ES-I3 (cell line): ENCODE results near the gene C1orf105.

Experiments
- H3K36me3 ChIP-seq: 2 replicates; pipeline ENCODE4 v1.6.1; 2013; ENCODE audit warnings: mild to moderate bottlenecking, low read length, control low read depth, moderate library complexity; ENCODE audit not compliant: insufficient read depth
- H3K4me1 ChIP-seq: 2 replicates; pipeline ENCODE4 v1.6.1; 2013; ENCODE audit warnings: mild to moderate bottlenecking, control low read depth, low read length; ENCODE audit not compliant: insufficient read depth
- H3K9ac ChIP-seq: 2 replicates; pipeline ENCODE4 v1.6.1; 2013; ENCODE audit warnings: low read depth, mild to moderate bottlenecking, low read length, moderate library complexity
- H3K9me3 ChIP-seq: 2 replicates; pipeline ENCODE4 v1.6.1; 2013; ENCODE audit warnings: mild to moderate bottlenecking, low read length, moderate library complexity; ENCODE audit not compliant: control insufficient read depth, insufficient read depth

C1orf105 gene

DNA sequence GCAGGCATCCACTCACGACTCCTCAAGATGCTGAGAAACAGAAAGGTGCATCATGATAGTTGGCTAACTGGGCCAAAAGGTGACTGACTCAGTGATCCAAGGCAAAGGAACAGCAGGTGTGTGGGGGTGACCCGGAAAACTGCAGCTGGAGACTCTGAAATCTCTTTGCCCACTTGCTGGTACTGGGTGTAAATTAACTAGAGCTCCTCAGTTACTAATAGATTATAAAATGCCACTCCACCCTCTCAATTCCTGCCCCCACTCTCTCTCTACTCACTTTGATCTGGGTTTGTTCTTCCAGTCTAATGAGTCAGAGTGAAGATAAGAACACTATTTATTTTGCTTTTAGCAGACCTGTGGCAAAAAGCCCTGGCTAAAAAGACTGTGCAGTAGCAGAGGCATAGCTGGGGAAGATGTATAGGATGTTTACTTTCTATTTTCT, 30.5 kb downstream of the C1orf105 start:
- no peaks in the 10 kb centered on the region; the same call in 1 of the 2 replicates for H3K4me1 ChIP-seq
- H3K9ac ChIP-seq, result no peak overlapping the region

DNA sequence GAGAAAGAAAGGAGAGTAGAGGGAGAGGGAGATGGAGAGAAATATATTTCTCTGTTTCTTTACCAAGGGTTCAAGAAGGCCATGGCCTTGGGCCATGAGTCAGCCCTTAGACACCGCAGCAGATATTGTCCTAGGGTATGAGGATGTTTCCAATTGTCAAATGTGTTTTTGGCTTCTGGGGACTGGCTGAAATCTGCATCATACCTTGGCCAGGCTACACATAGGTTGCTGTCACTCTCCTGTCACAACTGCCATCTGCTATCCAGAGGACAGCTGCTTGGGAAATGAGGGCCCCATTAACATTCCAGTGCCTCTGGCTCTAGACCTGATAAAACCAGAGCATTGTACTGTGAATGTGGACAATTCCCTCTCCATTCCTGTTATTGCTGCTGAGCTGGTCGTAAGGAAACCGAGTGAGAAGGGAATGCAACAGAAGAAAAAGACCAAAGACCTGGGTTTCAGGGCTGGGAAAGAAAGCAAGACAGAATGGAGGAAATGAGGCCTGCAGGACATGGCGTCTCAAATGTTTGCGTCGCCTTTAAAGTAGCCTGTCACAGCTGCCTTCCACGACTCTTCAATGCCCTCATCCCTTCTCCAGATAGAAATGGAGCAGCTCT, 32.2 kb downstream of the C1orf105 start:
- no peaks in the 10 kb centered on the region; the same call in 1 of the 2 replicates for H3K4me1 ChIP-seq
- no peaks in the 10 kb centered on the region for H3K9me3 ChIP-seq
- H3K36me3 ChIP-seq, result no peaks in the 10 kb centered on the region
- no peak overlapping the region for H3K9ac ChIP-seq

More for the DNA sequence above, 30.5 kb downstream of the C1orf105 start:
- no peaks in the 10 kb centered on the region for H3K36me3 ChIP-seq
- no peaks in the 10 kb centered on the region for H3K9me3 ChIP-seq

DNA sequence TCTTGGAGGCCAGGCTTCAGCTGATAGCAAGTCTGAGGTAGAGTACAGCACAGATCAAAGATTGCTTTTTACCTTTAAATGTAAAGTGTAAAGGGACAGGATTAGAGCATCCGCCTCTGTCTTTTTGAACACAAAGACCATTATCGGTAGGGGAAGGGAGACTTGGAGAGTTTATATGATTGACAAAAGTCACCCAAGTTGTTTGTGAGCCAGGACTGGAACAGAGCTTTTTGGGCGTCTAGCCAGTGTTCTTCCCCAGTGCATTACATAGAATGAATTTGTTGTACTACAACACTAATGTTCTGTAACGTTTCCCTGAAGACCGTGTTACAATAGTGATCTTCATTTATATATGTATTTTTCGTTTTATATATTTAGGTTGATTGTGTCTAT, 32.7 kb downstream of the C1orf105 start:
- Histone ChIP-seq H3K36me3 (no peaks in the 10 kb centered on the region), H3K9ac (no peak overlapping the region), H3K9me3 (no peaks in the 10 kb centered on the region), H3K4me1 (no peaks in the 10 kb centered on the region; the same call in 1 of the 2 replicates)

DNA sequence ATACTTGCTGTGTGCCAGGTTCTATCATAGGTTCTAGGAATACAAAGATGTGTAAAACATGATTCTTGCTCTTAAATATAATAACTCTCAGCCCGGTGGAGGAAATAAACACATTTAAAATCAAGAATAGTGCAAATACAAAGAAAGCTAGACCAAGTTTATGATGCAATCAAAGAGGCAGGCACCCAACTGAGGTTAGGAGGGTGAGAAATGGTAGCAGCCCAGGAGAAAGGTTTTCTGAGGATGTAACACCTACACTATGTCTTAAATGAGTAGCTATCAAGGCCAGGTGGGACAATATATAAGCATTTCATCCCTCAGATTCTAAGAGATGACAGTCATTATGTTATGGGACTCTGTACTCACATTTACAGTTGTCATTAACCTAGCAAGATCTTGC, 33.1 kb downstream of the C1orf105 start:
- Histone ChIP-seq H3K4me1 (no peaks in the 10 kb centered on the region; the same call in 1 of the 2 replicates), H3K9me3 (no peaks in the 10 kb centered on the region), H3K9ac (no peak overlapping the region), H3K36me3 (no peaks in the 10 kb centered on the region)

DNA sequence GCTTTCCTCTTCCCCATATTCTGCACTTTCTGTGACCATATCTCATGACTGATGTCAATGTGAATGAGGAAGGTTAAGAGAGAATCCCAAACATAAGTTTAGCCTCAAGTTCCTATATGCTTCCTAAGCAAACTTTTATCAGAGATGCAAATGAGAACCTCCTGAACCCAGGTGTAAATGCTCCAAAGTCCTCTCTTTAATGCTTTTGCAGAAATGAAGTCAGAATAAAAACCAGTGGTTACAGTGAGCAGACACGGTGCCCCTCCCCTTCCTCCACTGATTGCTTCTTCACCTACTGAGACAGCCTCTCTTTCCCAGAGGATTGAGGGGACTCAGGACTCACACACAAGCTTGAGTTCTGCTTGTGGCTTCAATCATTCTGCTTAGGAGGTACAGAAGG, 35.0 kb downstream of the C1orf105 start:
- Histone ChIP-seq H3K4me1 (no peaks in the 10 kb centered on the region), H3K9me3 (no peaks in the 10 kb centered on the region), H3K9ac (no peak overlapping the region), H3K36me3 (no peaks in the 10 kb centered on the region)

DNA sequence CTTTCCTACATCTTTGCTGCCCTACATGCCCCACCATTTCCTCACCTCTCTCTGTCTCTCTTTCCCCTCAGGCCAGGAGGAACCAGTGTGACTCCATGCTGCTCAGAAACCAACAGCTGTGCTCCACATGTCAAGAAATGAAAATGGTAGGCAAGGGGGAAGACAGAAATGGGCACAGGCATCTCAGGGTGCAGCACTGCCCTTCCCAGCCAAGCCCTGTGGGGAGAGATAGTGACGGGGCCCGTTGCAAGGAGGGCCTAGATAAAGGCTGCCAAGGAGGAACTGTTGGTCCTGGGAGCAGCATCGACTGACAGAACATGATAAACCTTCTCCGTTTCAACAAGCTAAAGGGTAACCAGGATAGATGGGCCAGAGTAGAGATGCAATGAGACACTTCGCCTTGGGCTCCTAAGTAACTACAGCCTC, 35.9 kb downstream of the C1orf105 start:
- Histone ChIP-seq H3K4me1 (no peaks in the 10 kb centered on the region), H3K36me3 (no peaks in the 10 kb centered on the region), H3K9me3 (no peaks in the 10 kb centered on the region), H3K9ac (no peak overlapping the region)

DNA sequence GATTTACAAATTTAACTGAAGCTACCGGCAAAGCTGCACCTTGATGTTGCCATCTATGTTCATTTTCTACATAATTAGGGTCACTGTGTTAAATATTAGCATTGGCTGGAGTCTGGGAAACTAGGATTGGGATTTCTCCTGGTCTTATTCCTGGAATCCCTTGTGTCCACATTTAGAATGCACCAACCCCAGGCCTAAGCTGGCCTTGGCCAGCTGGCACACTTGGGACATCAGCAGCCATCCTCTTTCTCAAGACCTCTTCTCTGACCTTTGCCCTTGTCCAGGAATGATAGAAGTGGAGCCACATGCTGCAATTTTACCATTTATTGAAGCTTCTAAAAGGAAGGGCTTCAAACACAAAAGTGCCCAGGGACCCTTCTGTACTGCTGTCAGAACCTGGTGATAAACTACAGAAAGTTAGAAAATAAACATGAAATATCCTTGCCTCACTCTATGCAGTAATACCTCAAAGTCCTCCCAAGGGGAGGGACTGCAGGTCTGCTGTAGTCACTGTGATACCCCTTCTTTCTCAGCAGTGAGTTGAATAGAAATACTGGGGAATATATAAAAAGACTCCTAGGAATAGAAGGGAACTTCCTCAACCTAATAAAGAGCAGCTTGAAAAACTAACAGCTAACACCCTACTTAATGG, 37.1 kb downstream of the C1orf105 start:
- Histone ChIP-seq H3K9me3 (no peaks in the 10 kb centered on the region), H3K36me3 (no peaks in the 10 kb centered on the region), H3K4me1 (no peaks in the 10 kb centered on the region; the same call in 1 of the 2 replicates), H3K9ac (no peak overlapping the region)

DNA sequence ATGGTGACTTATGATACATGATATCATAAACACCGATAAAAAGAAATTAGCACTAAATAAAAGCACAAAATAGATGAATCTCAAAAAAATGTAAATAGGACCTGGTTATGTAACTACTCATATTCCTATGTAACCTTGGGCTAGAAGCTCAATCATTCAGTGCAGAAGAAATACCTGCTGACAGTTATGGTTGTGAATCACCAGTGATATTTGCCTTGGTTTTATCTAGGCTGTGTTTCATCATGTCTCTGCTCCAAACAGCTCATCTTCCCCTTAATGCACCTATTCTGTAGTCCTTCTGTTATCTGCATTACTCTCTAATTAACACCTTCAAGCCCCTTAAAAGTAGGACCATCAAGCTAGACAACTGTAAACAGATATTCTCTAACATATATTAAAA, 39.7 kb downstream of the C1orf105 start:
- Histone ChIP-seq H3K36me3 (no peaks in the 10 kb centered on the region), H3K9me3 (no peaks in the 10 kb centered on the region), H3K4me1 (no peaks in the 10 kb centered on the region; the same call in 1 of the 2 replicates), H3K9ac (no peak overlapping the region)

DNA sequence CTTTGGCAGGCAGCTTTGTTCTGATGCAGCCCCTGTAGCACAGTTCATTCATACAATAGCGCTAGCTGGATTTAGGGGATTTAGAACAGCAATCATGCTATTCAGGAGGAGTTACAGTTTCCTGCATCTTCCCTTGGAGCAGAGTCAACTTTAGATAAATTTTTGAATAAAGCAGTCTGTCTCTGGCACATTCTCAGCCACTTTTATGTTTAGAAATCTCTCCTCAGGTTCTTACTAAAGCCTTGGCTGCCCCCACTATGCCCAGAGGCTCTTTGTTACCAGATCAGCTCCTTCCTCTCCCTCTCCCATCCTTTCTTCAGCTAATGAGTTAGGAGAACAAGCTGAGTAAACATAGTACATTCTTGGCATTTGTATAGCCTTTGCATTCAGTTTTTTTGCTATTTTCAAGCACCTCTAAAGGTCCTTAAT, 40.4 kb downstream of the C1orf105 start:
- Histone ChIP-seq H3K4me1 (no peaks in the 10 kb centered on the region; the same call in 1 of the 2 replicates), H3K36me3 (no peaks in the 10 kb centered on the region), H3K9ac (no peak overlapping the region), H3K9me3 (no peaks in the 10 kb centered on the region)

DNA sequence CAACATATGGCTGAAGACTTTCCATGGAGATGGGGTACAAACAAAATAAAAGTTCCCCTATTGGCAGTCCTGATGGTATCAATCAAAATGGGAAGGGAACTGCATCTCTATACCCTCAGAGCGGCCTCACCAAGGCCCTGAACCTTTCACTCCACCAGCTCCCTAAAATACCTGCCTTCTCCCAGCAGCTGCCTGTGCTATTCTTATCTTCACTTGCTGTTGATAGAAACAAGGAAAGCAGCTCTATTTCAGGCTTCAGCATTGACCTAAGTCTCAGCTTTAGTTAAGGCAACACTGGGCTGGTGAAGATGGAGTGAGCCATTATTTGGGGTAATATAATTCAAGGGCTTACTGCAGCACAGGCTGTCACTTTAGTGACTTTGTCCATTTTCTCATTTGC, 45.1 kb downstream of the C1orf105 start:
- H3K9ac ChIP-seq, result no peak overlapping the region
- no peaks in the 10 kb centered on the region for H3K36me3 ChIP-seq
- H3K4me1 ChIP-seq, result no peaks in the 10 kb centered on the region; the same call in 1 of the 2 replicates
- H3K9me3 ChIP-seq, result no peaks in the 10 kb centered on the region

DNA sequence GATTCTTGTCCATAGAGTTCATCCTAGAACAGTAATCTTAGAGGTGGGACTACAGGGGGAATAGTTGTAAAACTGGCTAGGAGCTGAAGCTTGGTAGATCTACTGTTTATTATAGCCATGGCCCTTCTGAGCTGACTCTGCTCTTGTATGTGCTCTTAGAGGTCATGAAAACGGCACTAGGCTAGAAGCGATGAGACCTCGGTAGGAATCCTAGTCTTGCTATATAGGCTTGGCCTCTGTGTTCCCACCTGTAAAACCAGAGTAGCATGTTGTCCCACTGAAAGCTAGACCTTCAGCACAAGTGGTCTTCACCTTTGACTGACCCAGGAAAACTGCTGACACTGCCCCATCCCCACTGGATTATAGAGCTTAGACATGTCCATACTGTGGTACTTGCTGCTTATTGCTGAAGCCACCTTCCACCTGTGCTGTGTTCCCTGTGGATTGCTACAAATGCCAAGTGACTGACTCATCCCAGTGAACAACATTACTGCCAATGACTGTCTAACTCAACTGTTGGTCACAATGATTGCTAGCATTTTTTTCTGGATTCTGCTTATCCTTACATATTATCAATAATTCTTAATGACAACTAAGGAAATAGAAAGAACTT, 46.4 kb downstream of the C1orf105 start:
- Histone ChIP-seq H3K9me3 (no peaks in the 10 kb centered on the region), H3K36me3 (no peaks in the 10 kb centered on the region), H3K4me1 (no peaks in the 10 kb centered on the region; the same call in 1 of the 2 replicates), H3K9ac (no peak overlapping the region)

DNA sequence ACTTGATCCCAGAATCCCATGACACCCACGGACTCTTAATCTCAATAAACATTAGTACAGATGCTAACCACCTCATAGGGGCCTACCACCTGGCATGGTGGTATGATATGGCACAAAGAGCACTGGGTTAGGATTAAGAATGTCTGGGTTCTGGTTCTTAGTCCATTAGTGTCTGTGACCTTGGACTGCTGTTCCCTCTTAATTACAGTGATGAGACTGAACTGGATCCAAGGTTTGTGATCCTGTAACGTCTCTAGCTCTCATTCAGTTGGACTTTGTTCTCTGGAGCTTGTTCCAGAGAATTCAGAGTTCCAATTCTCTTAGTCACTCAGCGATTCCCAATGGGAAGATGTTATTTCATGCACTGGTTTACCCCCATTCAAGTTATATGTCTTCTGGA, 47.0 kb downstream of the C1orf105 start:
- H3K4me1 ChIP-seq, result no peaks in the 10 kb centered on the region
- no peaks in the 10 kb centered on the region for H3K36me3 ChIP-seq
- H3K9me3 ChIP-seq, result no peaks in the 10 kb centered on the region
- H3K9ac ChIP-seq, result no peak overlapping the region

DNA sequence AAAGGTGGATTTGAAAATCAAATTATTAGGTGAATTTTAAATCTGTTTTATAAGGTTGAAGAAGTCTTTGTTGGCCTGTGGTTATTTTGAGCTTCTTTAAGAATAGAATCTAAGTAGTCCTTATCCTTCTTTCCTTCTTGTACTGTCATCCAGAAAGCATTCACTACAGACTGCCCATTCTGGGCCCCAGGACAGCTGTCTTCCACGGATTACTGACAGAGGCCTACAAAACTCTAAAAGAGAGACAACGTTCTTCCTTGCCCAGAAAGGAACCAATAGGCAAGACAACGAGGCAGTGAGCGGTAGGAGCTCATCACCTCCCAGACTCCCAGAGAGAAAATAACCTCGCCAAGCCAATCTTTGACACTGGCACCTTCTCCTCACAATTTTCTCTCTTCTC, 47.8 kb downstream of the C1orf105 start:
- Histone ChIP-seq H3K4me1 (no peaks in the 10 kb centered on the region), H3K9me3 (no peaks in the 10 kb centered on the region), H3K9ac (no peak overlapping the region), H3K36me3 (no peaks in the 10 kb centered on the region)

DNA sequence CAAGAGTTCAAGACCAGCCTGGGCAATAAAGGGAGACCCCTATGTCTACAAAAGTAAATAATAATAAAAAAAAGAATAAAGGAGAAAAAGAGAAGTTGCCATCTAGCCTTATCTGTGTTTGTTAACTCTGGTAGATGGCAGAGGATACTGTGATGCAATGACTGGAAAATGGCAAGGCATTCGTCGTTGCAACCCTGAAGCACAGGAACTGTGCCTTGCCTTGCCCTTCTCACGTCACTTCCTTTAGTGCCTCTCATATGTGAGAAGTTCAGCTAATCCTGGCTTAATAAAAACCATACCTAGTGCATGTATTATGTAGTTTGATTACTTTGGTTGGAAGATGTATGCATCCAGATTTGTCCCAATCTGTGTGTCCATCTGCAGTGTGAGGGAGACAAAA, 49.2 kb downstream of the C1orf105 start:
- no peaks in the 10 kb centered on the region for H3K9me3 ChIP-seq
- no peak overlapping the region for H3K9ac ChIP-seq
- H3K36me3 ChIP-seq, result no peaks in the 10 kb centered on the region
- no peaks in the 10 kb centered on the region for H3K4me1 ChIP-seq

DNA sequence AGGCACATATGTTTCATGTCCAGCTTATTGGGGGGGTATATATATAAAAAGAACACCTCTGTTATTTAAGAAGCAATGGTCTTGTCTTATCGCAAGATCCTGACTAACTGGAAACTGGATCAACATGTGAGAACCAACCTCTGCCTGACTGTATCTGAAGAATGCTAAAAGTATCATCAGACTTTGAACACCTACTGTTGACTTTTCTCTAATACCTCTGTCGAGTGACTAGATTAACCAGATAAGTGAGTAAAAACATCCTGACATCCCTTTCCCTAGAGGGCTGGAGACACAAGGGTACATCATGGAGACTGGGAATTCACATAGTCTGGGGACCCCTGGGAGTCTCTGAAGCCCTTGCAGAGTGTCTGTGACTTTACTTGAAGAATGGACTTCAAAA, 49.7 kb downstream of the C1orf105 start:
- Histone ChIP-seq H3K4me1 (no peaks in the 10 kb centered on the region), H3K9me3 (no peaks in the 10 kb centered on the region), H3K9ac (no peak overlapping the region), H3K36me3 (no peaks in the 10 kb centered on the region)
